Stimulated activated CD4-positive, alpha-beta T cell treated with anti-CD3 and anti-CD28 coated beads, Interleukin-2, amount 100 ng/mL, for 4 hours (primary cell): ENCODE data around the gene LYPLAL1.
"Not testable (repeated sequence)": the region's sequence is repeated elsewhere in the genome, so short reads cannot be mapped to it uniquely, and the experiment has no call there.

Experiments
- DNase-seq: peaks from one replicate; pipeline ENCODE4 v3.0.0-alpha.2; 2020; ENCODE audit warnings: low read depth

Gene LYPLAL1

DNA sequence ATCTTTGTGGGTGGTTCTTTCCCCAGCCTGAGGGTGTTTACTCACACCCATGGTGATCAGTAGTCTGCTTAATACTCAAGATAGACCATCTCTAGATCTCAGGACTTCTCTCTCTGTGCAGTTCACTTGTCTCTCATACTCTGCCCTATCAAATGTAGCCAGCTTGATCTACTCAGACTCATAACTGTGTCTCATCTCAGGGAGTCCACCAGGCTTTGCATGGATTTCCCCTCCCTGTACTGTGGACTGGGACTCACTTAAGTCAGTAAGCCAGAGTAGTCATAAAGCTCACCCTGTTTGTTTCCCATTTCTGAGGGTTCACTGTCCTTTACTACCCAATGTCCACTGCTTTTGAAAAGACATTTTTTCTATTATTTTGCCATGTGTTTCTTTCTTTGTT, 41.8 kb downstream of the LYPLAL1 start:
- DNase-seq, result no peak

DNA sequence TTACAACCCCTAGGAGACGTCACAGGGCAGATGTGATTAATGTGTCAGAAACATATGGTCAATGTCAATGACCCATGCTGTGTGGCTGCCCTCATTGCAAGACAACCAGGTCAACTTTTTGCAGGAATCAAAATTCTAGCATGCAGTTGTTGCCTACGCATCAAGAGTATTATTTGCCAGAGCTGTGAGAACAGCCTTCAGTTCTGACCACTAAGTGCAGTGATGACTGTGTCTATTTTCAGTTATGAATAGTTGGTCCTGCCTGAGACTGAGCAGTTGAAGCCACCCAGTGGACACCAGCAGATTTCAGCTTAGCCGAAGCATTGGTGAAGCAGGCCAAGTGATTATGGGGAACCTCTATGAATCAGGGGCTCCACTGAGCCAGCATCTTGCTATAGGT, 47.3 kb downstream of the LYPLAL1 start:
- no peak for DNase-seq

DNA sequence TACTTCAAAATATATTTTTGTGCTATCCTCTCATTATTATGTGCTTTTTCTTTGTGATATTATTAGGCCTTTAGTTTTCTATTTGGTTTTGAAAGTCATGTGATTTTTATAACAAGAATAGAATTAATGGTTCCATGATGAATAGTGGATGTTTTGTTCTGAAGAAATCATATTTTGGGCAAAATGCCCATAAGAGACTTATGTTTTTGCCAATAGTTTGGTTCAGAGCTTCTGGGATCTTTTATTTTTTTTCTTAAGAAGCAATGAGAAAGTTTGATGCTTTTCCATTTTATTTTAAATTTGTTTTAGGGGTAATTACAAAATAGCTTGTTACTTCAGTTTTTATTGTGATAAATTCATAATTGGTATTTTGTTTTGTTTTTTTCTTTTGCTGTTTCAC, 49.8 kb downstream of the LYPLAL1 start:
- DNase-seq, result no peak

DNA sequence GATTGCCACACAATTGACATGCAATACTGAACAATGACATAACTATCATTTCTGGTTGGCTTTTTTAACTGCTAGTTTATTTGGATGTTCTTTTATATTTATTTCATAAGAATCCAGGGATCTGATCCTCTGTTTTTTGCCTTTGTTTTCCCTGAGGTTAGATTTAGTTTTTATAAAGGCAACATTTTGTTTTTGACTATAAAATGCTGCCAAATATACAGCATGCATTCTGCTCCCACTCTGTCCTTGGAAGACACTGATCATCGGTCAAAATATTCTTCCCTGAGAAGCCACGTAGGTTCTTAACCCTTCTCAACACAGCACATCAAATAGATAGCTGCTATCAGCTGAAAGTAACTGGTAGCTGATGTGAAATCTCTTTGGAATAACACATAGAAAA, 52.5 kb downstream of the LYPLAL1 start:
- DNase-seq, result no peak

DNA sequence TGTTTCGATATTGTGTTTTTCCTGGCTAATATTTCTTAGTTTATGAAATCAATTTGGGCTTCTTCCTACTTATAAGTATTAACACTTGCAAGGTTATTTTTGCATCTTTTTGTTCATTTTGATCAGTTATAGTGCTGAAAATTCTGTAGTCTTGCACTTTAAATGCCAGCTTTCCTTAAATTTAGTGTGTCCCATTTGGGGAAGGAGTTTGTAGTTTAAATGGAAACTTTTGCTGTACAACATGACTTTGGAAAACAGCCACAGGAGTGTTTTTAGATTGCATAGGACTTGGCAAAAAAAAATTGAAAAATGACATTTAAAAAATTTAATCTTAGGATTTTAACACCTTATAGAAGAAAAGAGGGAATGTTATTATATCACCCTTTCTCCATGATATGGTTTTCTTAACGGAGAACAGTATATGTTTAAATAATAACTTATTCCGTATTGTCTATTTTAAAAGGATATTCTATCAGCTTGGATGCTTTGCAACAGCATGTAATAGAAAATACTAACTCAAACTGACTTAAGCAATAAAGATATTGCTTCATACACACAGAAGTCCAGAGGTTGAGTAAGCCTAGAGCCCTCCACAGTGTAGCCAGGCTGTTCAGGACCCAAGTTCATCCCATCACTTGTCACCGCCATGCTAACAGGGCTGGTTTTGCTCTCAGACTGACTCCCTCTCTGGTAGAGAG, 53.8 kb downstream of the LYPLAL1 start:
- no peak for DNase-seq

DNA sequence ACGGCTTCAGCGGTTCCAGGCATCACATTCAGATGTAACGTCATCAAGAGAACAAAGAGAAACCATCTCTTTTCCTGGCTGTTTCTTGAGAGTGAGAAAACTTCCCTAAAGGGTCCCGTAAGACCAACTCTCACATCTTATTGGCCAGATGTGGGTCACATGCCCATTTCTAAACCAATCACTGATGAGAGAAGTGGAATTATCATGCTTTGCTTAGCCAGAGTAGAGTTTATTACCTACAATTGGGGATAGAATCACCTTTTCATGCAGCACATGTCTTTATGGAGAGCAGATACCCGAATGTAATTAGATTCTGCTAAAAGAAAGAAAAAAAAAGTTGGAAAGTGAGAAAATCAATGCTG, 54.4 kb downstream of the LYPLAL1 start:
- no peak for DNase-seq

DNA sequence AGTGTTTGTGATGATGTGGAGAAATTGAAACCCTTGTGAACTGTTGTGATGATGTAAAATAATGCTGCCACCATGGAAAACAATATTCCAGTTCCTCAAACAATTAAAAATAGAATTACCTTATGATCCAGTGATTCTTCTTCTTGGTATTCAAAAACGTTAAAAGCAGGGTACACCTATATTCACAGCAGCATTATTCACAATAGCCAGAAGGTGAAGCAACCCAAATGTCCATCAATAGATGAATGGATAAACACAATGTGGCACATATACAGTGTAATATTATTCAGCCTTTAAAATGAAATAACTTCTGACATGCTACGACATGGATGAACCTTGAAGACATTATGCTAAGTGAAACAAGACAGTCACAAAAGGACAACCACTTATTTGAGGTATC, 59.2 kb downstream of the LYPLAL1 start:
- DNase-seq, result no peak

DNA sequence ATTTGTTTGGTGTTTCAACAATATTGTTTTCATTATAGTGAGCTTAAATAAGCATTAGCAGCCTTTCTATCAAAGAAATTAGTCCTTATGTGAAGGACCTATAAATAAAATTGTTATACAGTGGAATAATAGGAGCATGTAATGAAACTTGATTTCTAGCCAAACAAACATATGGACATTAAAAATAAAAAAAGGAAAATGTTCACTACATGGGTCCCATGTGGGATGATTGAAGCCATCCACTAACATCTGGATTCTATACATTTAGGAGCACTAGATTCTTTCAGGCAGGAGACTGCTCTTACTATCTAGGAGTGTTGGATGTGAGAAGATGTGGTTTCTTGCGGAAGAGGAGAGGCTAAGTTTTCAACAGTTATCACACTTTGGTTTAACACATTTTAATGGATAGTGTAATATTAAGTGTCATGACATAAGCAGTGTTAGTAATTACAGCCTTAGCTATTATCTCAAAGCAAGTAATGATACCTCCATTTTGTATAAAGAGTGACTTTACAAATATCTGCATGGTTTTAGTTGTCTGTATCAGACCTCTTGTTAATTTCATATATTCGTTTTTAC, 62.3 kb downstream of the LYPLAL1 start:
- DNase-seq, result no peak

DNA sequence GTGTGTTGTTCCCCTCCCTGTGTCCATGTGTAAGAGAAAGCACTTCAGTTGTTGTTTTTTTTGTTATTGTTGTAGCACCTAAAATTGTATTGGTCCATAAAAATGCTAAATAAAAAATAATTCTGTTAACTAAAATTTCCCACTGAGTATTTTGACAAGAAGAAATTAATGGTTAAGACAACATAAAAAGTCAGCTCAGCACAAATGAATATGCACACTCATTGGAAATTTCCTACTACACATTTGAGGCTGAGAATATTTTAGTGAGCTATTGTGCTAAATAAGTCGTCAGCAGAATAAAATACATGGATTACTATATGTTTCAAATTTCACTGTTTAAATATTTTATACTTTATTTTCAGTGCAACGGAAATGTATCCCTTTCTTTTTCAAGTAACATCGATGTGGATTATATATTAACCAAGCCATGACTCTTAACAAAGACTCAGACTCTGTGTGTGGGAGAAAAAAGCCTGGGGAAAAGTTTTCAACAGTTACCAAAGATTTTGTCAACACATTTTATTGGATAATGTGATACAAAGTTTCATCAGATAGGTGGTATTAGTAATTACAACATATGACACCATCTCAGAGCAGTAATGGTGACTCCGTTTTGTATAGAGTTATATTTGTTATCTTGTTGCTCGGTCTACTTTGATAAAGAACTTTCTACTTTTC, 63.4 kb downstream of the LYPLAL1 start:
- no peak for DNase-seq

DNA sequence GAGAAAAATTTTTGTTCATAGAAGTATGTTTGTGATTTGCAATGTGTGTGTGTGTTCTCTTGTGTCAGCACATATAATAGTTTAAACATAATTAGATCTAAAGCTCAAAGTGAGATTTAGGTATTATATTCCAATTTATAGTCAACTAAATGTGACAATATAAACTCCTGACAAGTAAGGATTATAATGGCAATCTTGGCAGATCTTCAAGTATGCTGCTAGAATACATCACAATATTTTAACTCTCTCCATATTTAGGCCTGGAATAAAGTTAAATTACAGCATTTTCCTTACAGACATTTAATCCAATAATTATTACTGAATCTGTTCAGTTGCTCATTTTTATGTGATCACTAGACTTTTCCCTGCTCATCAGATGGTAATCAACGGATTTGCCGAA, 65.8 kb downstream of the LYPLAL1 start:
- no peak for DNase-seq

DNA sequence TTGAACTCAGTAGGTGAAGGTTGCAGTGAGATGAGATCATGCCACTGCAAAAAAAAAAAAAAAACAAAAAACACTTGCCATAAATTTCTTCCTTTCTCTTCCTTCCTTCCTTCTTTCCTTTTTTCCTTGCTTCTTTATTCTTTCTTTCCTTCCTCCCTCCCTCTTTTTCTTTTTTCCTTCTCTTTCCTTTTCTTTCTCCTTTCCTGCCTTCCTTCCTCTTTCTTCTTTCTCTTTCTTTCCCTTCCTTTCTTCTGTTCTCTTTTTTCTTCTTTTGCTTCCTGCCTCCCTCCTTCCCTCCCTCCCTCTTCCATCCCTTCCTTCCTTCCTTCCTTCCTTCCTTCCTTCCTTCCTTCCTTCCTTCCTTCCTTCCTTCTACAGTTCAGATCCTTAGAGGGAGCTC, 71.2 kb downstream of the LYPLAL1 start:
- no peak for DNase-seq

DNA sequence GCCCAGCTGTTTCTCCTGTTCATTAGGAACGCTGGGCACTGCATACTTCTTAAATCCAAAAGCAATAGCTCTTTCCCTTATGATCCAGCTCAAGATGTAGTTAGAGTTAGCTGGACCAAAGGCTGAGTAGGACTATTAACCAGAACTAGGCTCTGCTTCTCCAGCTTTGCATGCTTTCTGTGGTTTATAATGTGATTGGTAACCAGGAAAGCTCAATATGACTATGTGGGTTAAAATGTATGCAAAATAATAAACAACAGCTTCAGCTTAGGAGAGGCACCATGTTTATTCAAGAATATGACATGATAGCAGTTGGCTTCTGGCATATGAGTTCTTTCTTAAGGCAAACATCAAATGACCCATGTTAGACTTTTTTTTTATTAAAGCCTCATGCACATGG, 73.8 kb downstream of the LYPLAL1 start:
- no peak for DNase-seq

DNA sequence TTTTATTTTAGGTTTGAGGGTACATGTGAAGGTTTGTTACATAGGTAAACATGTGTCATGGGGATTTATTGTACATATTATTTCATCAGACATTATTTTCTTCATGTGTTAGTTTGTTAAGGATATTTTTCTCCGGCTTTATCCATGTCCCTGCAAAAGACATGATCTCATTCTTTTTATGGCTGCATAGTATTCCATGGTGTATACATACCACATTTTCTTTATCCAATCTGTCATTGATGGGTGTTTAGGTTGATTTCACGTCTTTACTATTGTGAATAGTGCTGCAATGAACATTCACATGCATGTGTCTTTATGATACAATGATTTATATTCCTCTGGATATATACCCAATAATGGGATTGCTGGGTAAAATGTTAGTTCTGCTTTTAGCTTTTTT, 76.8 kb downstream of the LYPLAL1 start:
- not testable (repeated sequence) for DNase-seq

DNA sequence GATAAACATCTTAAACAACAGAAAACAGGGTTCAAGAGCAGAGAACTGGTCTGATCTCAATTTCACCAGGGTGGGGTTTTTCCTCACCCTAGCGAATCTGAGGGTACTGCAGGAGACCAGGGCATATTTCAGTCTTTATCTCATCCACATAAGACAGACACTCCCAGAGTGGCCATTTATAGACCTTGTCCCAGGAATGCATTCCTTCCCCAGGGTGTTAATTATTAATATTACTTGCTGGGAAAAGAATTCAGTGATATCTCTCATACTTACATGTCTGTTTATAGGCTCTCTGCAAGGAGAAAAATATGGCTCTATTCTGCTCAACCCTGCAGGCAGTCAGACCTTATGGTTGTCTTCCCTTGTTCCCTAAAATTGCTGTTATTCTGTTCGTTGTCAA, 84.1 kb downstream of the LYPLAL1 start:
- no peak for DNase-seq

DNA sequence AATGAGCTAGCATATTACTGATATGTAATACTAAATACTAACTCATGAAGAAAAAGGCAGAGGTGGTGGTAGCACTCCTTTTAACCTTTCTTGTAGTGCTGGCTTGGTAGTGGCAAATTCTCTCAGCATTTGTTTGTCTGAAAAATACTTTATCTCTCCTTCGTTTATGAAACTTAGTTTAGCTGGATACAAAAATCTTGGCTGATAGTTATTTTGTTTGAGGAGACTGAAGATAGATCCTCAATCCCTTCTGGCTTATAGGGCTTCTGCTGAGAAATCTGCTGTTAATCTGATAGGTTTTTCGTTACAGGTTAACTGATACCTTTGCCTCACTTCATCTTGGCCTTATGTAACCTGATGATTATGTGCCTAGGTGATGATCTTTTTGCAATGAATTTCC, 87.8 kb downstream of the LYPLAL1 start:
- no peak for DNase-seq
